B cell (primary cell): ENCODE data around the gene ZNF385D. TPM values are rescaled to one million over a fixed set of nuclear protein-coding genes. Genes with fewer than 3 reads are reported as not detected.

Experiments used
- ATAC-seq: fragments of 200-7000 bp; cut with Tn5 transposase; one replicate; pipeline ENCODE4 v1.10.0; 2021; ENCODE audit warnings: low read depth, mild to moderate bottlenecking, moderate number of reproducible peaks, moderate library complexity
- CTCF ChIA-PET: fragments of 350-600 bp; sonication (Branson Sonifier 250); formaldehyde crosslinking; loops from one replicate; lab custom pipeline; 2021; ENCODE audit warnings: antibody characterized with exemption, inconsistent platforms; lab: Charles Lee
- POLR2A ChIA-PET: fragments of 350-600 bp; sonication (Branson Sonifier 250); formaldehyde crosslinking; loops from one replicate; lab custom pipeline; 2021; ENCODE audit warnings: antibody characterized with exemption; lab: Charles Lee
- DNase-seq: peaks from one replicate; pipeline ENCODE4 v3.0.0; 2013
- H2AFZ ChIP-seq: 2 replicates; pipeline ENCODE4 v1.6.1; 2012; ENCODE audit warnings: mild to moderate bottlenecking, low read depth, low read length; ENCODE audit not compliant: insufficient read depth, poor library complexity, severe bottlenecking
- H3K27ac ChIP-seq, 2 donors: 1 replicate in 1 of 2; 2 replicates in 1 of 2; pipeline ENCODE4 v1.5.1; 2012 to 2013; ENCODE audit warnings: low read length in 2 of 2, mild to moderate bottlenecking in 2 of 2, moderate library complexity in 1 of 2
- H3K27me3 ChIP-seq, 4 experiments: fragments of 200-600 bp in 1 of 4; sonication (generic) in 1 of 4; replicated peaks in 1 of 4; 1 replicate in 2 of 4; 2 replicates in 2 of 4; pipeline versions ENCODE4 v1.6.1 to v1.7.0; 2013 to 2016; ENCODE audit warnings: low read length in 3 of 4, mild to moderate bottlenecking in 2 of 4, mixed read lengths in 1 of 4, moderate library complexity in 1 of 4; ENCODE audit not compliant: insufficient read depth in 4 of 4, control insufficient read depth in 3 of 4; ENCODE audit errors: control extremely low read depth in 1 of 4
- H3K36me3 ChIP-seq, 2 experiments: replicated peaks in 1 of 2; 1 replicate in 1 of 2; 2 replicates in 1 of 2; pipeline versions ENCODE4 v1.6.1 to v1.7.1; 2013; ENCODE audit warnings: low read length in 1 of 2; ENCODE audit not compliant: insufficient read depth in 2 of 2, control insufficient read depth in 1 of 2; ENCODE audit errors: control extremely low read depth in 1 of 2, extremely low read depth in 1 of 2
- H3K4me1 ChIP-seq, 2 donors: fragments of 200-600 bp in 1 of 2; sonication (generic) in 1 of 2; 1 replicate in 1 of 2; 2 replicates in 1 of 2; pipeline versions ENCODE4 v1.5.1 to v1.6.1; 2013 to 2017; ENCODE audit warnings: low read length in 2 of 2; ENCODE audit not compliant: control insufficient read depth in 2 of 2, insufficient read depth in 2 of 2
- H3K4me2 ChIP-seq: replicated peaks from 2 replicates; pipeline ENCODE3; 2012; ENCODE audit warnings: mild to moderate bottlenecking, low read depth, low read length; ENCODE audit not compliant: poor library complexity, severe bottlenecking
- H3K4me3 ChIP-seq, 5 experiments: fragments of 200-600 bp in 1 of 5; sonication (generic) in 1 of 5; 1 replicate in 3 of 5; 2 replicates in 2 of 5; pipeline versions ENCODE4 v1.5.1 to v1.7.0; 2011 to 2016; ENCODE audit warnings: low read length in 4 of 5, mild to moderate bottlenecking in 4 of 5, low read depth in 2 of 5, control low read depth in 1 of 5, moderate library complexity in 1 of 5; ENCODE audit not compliant: insufficient read depth in 1 of 5; ENCODE audit errors: control extremely low read depth in 1 of 5, extremely low read depth in 1 of 5
- H3K79me2 ChIP-seq: fragments of 200-600 bp; sonication (generic); one replicate; pipeline ENCODE4 v1.6.0; 2016; ENCODE audit warnings: low read length; ENCODE audit not compliant: control insufficient read depth, insufficient read depth
- H3K9ac ChIP-seq: fragments of 200-600 bp; sonication (generic); 2 replicates; pipeline ENCODE4 v1.6.1; 2017; ENCODE audit warnings: mild to moderate bottlenecking, low read length, moderate library complexity
- H3K9me3 ChIP-seq, 3 donors: one replicate each; pipeline versions ENCODE4 v1.6.1 to v1.7.1; 2013; ENCODE audit warnings: low read length in 2 of 3; ENCODE audit not compliant: control insufficient read depth in 2 of 3, insufficient read depth in 1 of 3; ENCODE audit errors: control extremely low read depth in 1 of 3
- H4K20me1 ChIP-seq: 2 replicates; pipeline ENCODE4 v1.6.0; 2012; ENCODE audit warnings: mild to moderate bottlenecking, low read length; ENCODE audit not compliant: insufficient read depth, control insufficient read depth, poor library complexity, severe bottlenecking
- H3K27ac Mint-ChIP-seq: one replicate; pipeline ENCODE4 v1.8.0; 2021; ENCODE audit warnings: mixed read lengths
- H3K27me3 Mint-ChIP-seq: one replicate; pipeline ENCODE4 v1.8.0; 2021; ENCODE audit warnings: mixed read lengths
- H3K4me1 Mint-ChIP-seq: one replicate; pipeline ENCODE4 v1.8.0; 2021; ENCODE audit warnings: mixed read lengths
- H3K4me3 Mint-ChIP-seq: one replicate; pipeline ENCODE4 v1.8.0; 2021; ENCODE audit warnings: mixed read lengths
- H3K9me3 Mint-ChIP-seq: one replicate; pipeline ENCODE4 v1.8.0; 2022; ENCODE audit warnings: mixed read lengths; ENCODE audit not compliant: insufficient read depth
- CTCF ChIP-seq: fragments of 200-600 bp; IDR thresholded peaks from one replicate; pipeline ENCODE4 v1.8.0; 2022; ENCODE audit warnings: antibody characterized with exemption, mild to moderate bottlenecking
- EZH2 ChIP-seq: IDR thresholded peaks from 2 replicates; pipeline ENCODE4 v1.6.1; 2012; ENCODE audit warnings: borderline replicate concordance, low read depth, mild to moderate bottlenecking, moderate library complexity, low read length; ENCODE audit not compliant: insufficient read depth, poor library complexity, severe bottlenecking
- WGBS: methylation state at CpG from one replicate; pipeline ENCODE4 v1.1.5; 2013; ENCODE audit warnings: missing lambda C conversion rate; ENCODE audit not compliant: insufficient coverage; 5-methylcytosine and 5-hydroxymethylcytosine counted together
- intact Hi-C: fragments of 100-400 bp; cut with micrococcal nuclease; formaldehyde crosslinking; loops from one replicate; pipeline ENCODE4 v1.10.0; 2022
- polyA plus RNA-seq: library from polyadenylated mRNA; depleted of rRNA; stranded (reverse); fragments of >200 nt; gene quantifications from 2 replicates; pipeline ENCODE4 v1.2.3, GENCODE V29; 2012
- total RNA-seq, 2 donors: library from RNA; stranded (reverse); fragments of 120-200 nt in 1 of 2; gene quantifications; 1 replicate in 1 of 2; 2 replicates in 1 of 2; pipeline versions ENCODE4 v1.2.3 to v1.2.4, GENCODE V29; 2013 to 2022

The ZNF385D gene
- total and polyA plus RNA-seq, 2 donors (not counting 1 experiment from before 2014, with no cell fraction given): not detected

GRCh38 chr3:21779909-21780308, 28.9 kb upstream of the ZNF385D start:
- H3K4me3 ChIP-seq: no peak overlapping the region
- no peak overlapping the region for H3K27ac ChIP-seq
- no peaks in the 10 kb centered on the region for H3K27me3 ChIP-seq
- H3K36me3 ChIP-seq: no peaks in the 10 kb centered on the region
- ChIA-PET POLR2A (no interaction called here), CTCF (no interaction called here)
- H3K27me3 Mint-ChIP-seq: no peaks in the 10 kb centered on the region
- no peaks in the 10 kb centered on the region for H3K4me1 Mint-ChIP-seq
- no CpG with 5 or more reads among the region's 1 CpG for WGBS
- no peaks in the 10 kb centered on the region for H4K20me1 ChIP-seq
- DNase-seq: no peak
- no peak overlapping the region for H3K4me3 Mint-ChIP-seq
- no peak for ATAC-seq
- no peaks in the 10 kb centered on the region for H3K4me1 ChIP-seq
- no peaks in the 10 kb centered on the region for H3K9me3 Mint-ChIP-seq
- H3K79me2 ChIP-seq: no peaks in the 10 kb centered on the region
- no peak overlapping the region for H3K27ac Mint-ChIP-seq
- no peak overlapping the region for H3K9ac ChIP-seq
- no peak overlapping the region for H2AFZ ChIP-seq
- no peak for TF ChIP-seq CTCF
- no peak for TF ChIP-seq EZH2
- H3K4me2 ChIP-seq: no peak overlapping the region
- H3K9me3 ChIP-seq: no peaks in the 10 kb centered on the region
- intact Hi-C loops: no loop called here

GRCh38 chr3:21778715-21779114, 27.7 kb upstream of the ZNF385D start:
- intact Hi-C loops: no loop called here
- Mint-ChIP-seq H3K27me3 (no peaks in the 10 kb centered on the region), H3K4me1 (no peaks in the 10 kb centered on the region), H3K4me3 (no peak overlapping the region), H3K27ac (no peak overlapping the region), H3K9me3 (no peaks in the 10 kb centered on the region)
- Histone ChIP-seq H3K27me3 (no peaks in the 10 kb centered on the region), H3K27ac (no peak overlapping the region), H3K4me1 (no peaks in the 10 kb centered on the region), H3K4me2 (no peak overlapping the region), H3K79me2 (no peaks in the 10 kb centered on the region), H3K9ac (no peak overlapping the region), H3K4me3 (no peak overlapping the region), H2AFZ (no peak overlapping the region), H3K36me3 (no peaks in the 10 kb centered on the region), H3K9me3 (no peaks in the 10 kb centered on the region), H4K20me1 (no peaks in the 10 kb centered on the region)
- TF ChIP-seq CTCF: no peak
- TF ChIP-seq EZH2: no peak
- ChIA-PET CTCF (no interaction called here), POLR2A (no interaction called here)
- ATAC-seq (no peak), DNase-seq (no peak)
- no CpG with 5 or more reads among the region's 1 CpG for WGBS
